Activated CD4-positive, alpha-beta T cell treated with anti-CD3 and anti-CD28 coated beads, Interleukin-2, Interleukin-6, amounts not matched to agents 100 ng/mL and 50 ng/mL, durations not matched to agents 16 hours and 8 hours (primary cell): ENCODE results near the gene HRC.

ENCODE experiments used
- DNase-seq: peaks from one replicate; pipeline ENCODE4 v3.0.0-alpha.2; 2020

Gene HRC

DNA sequence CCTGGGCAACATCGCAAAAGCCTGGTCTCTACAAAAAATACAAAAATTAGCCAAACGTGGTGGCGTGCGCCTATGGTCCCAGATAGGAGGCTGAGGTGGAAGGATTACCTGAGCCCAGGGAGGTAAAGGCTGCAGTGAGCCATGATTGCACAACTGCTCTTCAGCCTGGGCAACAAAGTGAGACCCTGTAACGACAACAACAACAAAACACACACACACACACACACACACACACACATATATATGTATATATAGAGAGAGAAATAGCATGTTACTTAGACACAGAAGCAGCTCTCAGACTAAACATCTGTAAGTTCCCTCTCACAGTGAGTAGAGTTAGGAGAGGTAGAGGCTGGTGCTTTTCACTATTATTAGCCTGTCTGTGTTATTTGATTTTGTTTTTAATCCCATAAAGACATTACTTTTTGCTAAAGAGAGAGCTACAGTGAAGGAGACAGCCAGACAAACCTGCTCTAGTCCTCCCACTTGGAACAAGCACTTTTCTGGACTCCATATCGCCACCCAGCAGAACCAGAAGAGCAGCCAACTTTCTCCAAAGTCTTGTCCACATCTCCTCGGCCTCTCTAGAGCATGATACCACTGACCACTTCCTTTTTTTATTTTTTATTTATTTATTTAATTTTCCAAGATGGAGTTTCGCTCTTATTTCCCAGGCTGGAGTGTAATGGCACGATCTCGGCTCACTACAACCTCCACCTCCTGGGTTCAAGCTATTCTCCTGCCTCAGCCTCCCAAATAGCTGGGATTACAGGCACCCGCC is 43.8 kb downstream of the HRC start:
- no peak for DNase-seq

- DNase-seq, result no peak
Measured at GRCh38 chr19:49110567-49110966, 44.6 kb downstream of the HRC start.

- DNase-seq, result no peak
Measured at GRCh38 chr19:49109569-49110233, 45.5 kb downstream of the HRC start.

GRCh38 chr19:49109051-49109450 is 46.1 kb downstream of the HRC start:
- no peak for DNase-seq

GRCh38 chr19:49107625-49108459 is 47.4 kb downstream of the HRC start:
- DNase-seq, result no peak

GRCh38 chr19:49106648-49107135 is 48.5 kb downstream of the HRC start:
- peak; percentile 72 for DNase-seq

DNA sequence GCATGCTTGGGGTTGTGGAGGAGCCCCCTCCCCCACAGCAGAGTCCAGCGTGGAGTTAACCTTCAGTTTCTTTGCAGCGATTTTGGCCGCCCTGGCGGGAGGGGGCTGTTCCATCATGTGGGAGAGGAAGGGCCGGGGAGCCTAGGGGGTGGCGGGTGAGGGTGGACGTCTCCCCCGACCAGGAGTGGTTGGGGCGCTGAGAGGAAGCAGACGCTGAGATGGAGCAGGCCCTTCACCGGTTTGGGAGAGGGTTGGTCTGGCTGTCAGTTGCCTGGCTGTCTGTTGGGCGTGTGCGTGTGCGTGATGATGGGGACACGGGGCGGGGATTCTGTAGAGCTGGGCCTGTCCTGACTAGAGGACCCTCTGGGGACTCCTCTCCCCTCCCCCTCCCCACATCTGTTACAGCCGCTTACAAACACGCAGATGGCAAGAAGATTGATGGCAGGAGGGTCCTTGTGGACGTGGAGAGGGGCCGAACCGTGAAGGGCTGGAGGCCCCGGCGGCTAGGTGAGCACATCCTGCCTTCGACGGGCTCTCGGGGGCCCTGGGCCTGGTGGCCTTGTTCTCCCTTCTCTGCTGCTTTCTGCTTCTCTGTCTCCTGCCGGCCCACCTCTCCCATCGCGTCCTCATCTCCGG is 50.8 kb downstream of the HRC start:
- DNase-seq, result no peak

- DNase-seq, result no peak
Measured at GRCh38 chr19:49103331-49104085, 51.7 kb downstream of the HRC start.

- no peak for DNase-seq
Measured at GRCh38 chr19:49102303-49102702, 52.9 kb downstream of the HRC start.
